Measurements from ENCODE around the gene CENPP.

The CENPP gene

DNA sequence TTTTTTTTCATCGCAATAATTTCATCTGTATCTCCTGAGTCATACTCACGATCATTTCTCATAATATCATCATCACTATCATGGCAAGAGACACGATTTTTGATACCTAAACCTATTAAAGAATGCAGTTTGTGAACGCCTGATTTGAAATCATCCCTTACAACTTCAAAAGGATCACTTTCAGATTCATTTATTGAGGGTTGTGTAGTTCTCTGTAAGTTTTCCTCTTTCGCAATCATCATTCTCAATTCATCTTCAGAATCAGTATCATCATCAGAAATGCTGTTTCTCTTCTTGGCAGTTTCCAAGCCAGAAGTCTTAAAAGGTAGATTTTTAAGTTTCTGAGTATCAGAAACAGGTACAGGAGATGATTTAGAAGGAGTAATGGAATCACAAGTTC is 10.3 kb upstream of the CENPP start:
- no peak for DNase-seq

DNA sequence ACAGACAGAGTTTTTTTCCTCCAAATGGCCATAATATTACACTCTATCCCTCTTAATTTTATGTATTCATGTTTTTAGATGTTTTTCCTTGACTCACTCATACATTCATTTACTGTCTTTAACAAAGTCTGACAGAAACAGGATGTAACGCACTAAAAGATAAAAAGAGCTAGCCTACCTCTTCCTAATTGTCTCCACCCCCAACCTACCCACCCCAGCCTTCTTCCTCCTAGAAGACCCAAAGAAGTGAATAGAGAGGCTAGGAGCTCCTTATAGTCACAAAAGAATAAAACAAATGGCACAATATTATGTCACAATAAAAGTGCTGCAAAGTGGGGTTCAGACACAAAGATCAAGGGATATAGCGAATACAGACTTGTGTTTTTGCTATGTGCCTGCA is 1.3 kb upstream of the CENPP start:
- DNase-seq, result no peak

DNA sequence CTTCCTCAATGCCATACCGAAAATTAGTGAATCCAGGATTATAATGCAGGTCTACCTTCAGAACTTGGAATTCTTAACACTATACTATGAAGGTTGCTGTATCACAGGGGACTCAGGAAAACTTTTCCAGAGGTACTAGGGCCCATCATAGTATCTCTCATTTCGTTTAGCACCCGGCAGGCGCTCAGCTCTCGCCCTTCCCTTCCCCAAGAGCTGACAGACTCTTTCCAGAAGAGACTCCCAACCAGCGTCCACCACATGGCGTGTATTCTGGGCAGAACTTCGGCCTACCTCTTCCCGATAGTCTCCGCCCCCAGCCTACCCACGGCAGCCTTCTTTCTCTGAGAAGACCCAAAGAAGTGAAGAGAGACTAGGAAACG is 874 bp upstream of the CENPP start:
- DNase-seq, result no peak

DNA sequence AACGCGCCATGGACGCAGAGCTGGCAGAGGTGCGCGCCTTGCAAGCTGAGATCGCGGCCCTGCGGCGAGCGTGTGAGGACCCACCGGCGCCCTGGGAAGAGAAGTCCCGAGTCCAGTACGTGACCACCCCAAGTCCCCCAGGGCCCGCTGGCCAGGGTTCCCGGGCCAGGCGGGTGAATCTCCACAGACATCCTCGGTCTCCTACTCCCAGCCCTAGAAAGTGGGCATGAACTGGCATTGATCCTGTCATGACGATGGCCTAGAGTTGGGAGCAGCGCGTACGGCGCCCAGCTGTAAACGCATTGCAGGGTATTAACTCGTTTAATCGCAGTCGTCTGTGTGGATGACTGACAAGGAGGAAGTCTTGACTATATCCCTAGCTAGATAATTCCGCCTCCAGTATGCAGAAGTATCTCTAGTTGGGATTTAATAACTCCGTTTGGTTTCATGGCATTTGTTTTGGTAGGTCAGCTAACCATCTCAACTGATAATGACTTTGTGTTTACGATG is 293 bp downstream of the CENPP start:
- no peak for DNase-seq

DNA sequence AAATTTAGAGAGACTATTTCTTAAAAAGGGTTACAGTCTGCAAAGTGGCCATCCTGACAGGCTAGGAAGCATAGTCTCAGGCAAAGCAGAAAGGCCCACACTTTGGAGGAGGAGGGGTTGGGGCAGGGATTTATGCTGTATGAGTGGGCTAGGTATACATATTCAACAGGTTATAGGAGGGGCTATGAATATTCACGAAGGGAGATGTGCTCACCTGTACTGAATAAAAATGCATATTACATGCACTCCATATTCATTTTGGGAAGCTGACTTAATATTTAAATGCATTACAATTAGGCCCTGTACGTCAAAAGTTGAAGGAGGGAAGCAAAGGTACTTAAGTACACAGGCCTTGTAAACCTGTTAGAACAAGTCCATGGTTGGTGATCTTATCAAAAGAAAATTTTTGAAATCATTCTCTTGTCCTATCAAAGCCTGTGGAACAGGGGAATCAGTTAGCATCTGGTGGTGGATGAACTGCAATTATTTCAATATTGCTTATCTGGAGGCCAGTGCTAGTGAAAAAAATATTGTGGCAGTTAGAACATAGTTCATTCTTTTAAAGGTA is 1.6 kb downstream of the CENPP start:
- DNase-seq, result no peak

DNA sequence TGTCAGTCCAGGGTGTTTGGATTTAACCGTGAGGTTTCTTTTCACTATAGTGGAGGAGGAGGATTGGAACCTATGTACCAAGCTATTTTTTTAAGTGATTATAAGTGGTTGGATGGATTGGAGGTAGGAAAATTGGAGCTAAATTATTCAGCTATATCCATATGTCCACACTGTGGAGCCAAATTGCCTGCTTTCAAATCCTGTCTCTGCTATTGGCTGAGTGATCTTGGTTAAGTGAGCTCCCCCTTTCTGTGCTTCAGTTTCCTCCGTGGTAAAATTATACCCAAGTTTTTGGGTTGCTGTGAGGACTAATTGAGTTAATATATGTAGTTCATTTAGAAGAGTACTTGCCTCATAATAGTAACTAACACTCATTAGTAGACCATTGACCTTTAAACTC is 2.5 kb downstream of the CENPP start:
- no peak for DNase-seq

DNA sequence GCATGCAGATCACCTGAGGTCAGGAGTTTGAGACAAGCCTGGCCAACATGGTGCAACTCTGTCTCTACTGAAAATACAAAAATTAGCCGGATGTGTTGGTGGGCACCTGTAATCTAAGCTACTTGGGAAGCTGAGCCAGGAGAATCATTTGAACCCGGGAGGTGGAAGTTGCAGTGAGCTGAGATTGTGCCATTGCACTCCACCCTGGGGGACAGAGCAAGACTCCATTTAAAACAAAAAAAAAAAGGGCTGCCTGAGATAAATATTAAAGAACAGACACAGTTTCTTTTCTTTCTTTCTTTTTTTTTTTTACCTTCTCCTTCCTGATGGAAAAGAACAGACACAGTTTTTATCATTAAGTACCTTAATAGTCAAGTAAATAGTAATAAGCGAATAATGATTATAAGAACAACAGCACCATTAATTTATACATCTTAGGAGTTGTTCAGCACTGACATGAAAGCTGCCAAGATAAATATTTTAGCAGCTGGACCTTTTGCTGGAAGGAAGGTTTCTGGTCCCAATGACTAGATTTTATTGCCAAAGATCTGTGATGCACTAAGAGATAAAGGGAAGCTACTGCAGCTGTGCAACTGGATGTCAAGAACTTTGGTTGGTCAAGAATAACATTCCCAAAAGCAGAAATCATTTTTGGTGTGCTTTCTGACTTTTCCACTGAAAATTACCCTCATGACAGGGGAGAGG is 7.0 kb downstream of the CENPP start:
- DNase-seq, result no peak

DNA sequence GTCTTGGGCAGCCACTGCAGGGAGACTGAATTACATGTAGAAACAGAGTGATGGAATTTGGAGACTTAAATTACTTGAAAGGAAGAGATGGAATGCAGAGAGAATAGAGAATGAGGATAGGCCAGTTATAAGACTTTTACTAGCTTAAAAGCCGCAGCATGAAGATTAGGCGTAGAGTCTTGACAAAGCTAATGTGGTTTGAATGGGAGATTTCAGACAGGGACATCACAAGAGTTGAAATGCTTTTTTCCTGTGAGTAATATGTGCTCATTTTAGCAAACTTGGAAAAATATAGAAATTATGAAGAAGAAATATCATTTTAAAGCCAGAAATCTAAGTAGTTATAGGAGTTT is 7.5 kb downstream of the CENPP start:
- DNase-seq, result no peak

DNA sequence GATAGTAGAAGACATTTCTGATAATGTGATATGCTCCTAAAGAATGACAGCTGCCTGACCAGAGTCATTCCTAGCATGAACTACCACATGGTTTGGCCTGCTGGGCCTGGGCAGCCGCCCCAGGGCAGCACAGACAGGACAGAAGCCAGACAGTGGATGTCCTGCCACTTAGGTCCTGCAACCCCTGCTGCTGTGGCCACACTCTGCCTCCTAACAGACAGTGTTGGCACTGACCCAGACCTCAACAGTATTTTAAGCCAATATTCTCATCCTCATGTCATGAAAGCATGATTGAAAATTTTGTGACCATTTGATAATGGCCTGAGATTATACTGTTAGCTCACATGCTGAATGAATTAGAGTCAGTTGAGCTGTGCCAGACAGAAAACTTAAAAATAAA is 15.8 kb downstream of the CENPP start:
- no peak for DNase-seq

DNA sequence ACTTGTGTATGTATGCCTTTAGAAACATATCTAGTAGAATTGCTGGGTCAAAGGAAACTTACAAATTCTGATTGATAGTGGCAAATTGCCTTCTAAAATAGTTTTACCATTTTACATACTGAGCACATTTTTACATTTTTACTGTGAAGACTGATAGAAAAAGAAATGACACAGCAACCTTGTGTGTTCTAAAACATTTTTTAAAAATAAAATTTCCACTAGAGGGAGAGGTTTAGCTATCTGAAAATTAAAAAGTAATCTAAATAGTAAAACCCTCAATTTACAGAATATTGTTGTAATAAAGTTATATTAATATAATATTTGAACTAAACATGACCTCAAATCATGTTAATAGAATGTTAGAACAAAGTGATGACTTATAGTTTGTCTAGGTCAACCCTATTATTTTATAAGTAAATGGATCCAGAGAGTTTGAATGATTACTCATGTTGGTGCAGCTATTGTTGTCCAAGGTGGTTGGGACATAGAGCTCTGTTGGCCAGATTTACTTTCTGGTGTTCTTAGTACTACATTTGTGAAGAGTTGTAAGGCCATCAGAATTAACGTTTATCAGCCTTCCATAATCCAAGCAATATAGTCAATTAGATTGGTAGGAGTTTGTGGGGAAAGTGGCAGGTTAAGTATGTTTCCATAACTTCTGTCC is 17.2 kb downstream of the CENPP start:
- DNase-seq, result no peak

DNA sequence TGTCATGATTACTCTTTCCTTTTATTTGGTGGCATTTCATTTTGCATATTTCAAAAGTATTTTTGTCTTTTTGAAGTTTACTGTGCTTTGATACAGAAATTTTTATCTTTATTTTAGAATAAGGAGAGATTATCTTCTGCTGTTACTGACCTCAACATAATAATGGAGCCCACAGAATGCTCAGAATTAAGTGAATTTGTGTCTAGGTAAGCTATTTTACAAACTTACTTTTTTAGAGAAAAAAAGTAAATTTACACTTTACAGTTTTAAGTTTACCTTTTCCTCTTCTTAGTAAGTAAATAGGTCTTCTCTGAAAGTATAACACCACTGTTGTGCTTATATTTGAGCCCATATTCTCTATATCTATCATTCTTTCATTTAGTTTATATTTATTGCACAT is 19.8 kb downstream of the CENPP start:
- no peak for DNase-seq

DNA sequence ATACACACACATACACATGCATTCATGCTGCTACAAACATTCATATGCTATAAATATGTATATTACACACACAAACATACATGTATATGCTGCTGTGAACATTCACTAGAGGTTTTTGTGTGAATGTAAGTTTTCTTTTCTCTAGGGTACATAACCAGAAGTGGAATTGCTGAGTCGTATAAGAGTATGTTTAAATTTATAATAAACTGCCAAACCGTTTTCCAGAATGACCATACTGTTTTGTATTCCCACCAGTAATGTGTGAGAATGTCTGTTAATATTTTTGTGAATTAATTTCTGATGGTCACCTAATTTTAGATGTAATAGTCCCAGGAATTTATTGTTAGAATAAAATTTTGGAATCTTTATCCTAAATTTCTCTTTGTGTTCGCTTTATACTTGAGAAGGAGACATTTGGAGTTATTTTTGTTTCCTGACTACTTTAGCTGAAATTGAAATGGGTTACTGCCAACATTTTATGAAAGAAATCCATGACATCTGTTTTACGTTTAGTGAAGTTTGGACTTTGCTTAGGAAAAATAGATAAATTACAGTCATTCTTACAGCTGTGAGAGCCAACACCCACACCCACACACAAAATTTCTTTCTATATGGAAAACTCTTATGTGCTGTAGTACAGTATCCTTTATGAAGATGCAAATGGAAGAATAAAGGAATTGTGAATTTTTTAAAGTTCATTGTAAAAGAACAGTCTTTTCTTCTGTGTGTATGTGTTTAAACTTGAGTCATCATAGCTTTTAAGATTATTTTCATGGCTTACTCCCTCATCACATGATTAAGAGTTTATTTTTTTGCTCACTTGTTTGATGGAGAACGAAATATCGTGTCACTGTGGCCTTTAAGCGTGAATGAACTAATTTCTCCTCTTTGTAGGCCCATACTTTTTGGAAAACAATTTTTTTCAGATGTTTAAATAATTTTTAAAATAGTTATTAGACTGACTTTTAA is 24.3 kb downstream of the CENPP start:
- DNase-seq, result no peak

DNA sequence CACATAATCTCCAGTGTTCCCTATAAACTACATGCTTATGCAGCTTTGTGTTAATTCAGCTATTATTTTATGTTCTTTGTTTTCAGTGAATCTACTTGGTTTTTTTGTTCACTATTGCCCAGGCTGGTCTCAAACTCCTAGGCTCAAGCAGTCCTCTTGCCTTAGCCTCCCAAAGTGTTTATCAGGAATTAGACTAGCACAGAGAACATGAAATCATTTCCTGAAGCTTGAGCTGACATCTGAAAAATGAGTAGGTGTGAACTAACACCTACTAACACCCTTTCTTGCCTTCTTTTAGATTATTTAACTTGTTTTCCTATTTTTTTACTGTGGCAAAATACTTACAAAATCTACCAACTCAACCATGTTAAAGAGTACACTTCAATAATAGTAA is 25.0 kb downstream of the CENPP start:
- no peak for DNase-seq

DNA sequence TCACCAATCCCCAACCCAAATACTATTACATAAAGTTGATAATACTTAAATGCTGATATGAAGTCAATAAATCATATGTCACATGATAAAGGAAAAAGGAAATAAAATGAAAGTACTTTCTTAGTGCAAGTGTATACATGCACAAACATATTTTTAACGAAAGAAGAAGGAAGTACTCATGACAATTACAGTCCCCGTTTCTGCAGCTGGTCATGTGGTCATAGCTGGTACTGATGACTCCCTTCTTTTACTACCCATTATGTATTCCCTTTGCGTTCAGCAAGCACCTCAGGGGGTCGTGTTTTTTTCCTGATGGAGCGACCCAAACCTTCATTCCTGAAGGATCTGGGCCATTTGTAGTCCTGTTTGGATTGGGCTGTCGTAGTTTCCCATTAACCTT is 27.3 kb downstream of the CENPP start:
- DNase-seq, result no peak

DNA sequence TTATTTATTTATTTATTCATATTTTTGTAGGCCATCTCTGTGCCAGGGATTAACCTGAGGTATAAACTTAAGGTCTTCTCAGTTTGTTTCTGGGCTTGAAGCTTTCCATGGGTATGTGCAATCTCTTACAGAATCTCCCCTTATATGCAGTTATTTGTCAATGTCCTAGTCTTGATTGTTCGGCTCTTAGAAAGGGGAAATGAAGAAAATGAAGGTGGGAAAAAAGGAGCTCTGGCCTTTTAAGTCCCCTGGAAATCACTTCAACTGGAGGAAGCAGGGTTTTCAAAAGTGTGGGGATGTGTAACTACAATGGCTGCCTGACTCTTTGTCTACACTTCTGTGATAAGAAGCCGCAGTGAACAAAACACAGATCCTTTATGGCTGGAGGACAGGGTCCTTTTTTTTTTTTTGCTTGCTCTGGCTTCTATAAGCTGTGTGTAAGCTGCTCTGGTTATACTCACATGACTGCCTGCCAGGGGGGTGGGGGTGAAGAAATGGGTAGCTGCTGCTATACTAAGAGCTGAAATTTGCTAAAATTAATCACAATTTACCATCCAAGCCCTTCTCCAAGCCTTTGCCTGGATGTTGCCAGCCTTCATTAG is 33.7 kb downstream of the CENPP start:
- no peak for DNase-seq

DNA sequence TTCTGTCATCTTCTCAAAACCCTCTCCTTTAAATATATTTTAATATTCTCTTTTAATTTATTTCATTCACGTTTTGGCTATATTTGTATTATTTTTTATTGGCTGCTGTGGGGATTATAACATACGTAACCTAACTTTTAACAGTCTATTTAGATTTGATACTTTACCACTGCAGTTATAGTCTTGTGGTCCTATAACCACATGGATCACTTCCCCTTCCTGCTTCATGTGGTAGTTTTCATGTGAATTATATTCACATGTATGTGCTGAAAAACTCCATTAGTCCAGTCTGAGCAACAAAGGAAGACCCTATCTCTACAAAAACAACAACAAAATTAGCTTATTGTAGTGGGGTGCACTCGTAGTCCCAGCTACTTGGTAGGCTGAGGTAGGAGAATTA is 34.3 kb downstream of the CENPP start:
- DNase-seq, result no peak

DNA sequence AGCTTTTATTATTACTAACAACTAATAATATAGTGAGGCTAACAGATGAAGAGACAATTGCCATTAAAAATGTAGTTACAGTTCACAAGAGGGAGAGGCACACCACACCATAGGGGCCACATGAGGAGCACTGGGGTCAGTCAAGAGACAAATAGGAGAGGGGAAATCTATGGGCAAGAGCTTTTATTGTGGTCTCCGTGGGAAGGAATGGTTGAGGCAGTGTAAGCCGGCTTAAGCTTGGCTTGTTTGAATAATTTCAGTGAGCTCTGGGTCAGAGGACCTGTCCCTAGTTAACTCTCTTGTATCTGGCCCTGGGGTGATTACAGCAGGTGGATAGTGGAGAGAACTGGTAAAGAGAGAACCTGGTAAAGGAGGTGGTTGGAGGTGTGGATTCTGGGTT is 43.3 kb downstream of the CENPP start:
- DNase-seq, result no peak

DNA sequence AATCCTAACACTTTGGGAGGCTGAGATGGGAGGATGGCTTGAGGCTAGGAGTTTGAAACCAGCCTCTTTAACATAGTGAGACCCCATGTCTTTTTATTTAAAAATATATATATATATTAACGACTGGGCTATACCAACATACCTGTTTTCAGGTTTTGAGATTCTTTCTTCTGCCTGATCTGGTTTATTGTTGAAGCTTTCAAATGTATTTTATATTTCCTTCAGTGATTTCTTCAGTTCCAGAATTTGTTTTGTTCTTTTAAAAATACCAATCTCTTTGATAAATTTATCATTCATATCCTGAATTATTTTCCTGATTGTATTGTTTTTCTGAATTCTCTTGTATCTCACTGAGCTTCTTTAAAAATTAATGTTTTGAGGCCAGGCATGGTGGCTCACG is 47.4 kb downstream of the CENPP start:
- no peak for DNase-seq

DNA sequence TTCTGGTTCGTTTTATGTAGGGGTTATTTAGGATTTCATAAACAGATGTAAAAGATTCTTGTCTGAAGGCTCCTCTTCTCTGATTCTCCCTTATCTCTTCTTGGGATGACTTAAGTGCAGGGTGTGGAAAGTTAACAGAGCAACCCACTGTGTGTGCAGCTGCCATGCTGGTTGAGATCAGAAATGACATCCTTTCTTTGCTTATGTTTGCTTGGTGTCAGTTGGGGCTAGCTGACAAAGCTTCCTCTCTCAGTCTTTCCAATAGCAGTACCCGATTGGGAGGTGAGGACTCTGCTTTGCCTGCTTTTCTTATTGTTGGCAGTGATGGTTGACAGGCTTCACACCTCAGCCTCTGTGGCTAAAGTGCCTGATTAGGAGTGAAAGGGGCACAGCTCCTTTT is 52.1 kb downstream of the CENPP start:
- DNase-seq, result no peak

DNA sequence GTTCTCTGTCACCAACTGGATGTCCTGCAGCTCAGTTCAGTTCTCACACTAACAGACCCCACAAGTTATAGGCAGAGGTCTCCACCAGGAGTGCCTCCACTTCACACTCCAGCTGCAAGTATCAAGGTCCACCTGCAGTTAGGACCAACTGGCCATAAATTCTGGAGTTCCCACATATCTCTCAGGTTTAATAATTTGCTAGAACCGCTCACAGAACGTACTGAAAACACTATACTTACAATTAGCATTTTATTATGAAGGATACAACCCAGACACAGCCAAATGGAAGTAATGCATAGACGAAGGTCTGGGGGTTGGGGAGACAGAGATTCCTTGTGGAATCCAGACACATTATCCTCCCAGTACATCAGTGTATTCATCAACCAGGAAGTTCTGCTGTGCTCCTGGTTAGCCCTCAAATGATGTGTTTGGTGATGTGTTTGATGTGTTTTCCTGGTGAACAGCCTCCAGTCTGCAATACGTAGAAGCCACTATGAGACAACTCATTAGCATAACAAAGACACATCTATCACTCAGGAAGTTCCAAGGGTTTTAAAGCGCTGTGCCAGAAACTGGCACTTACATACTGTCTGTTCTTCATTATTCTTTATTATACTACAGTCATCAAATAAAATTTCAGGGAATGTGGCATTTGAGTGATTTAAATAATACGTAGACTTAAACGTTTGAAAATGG is 53.3 kb downstream of the CENPP start:
- no peak for DNase-seq

DNA sequence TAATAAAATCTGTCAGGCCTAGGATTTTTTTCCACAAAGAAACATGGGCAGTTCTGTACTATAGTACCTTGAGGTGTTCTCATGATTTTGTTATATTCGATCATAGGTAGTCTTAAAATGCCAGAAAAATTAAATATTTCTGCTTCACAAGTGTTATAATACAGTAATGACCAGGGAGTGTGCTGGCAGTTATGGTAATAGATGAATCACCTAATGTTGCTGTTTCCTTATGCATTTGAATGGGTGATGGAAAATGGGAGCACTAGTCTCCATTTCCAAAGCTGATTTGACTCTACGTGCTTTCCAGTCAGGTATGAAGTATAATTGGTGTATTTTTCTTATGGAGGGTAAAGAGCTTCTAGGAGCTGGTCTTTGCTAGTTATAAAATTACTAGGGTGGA is 54.9 kb downstream of the CENPP start:
- DNase-seq, result no peak

DNA sequence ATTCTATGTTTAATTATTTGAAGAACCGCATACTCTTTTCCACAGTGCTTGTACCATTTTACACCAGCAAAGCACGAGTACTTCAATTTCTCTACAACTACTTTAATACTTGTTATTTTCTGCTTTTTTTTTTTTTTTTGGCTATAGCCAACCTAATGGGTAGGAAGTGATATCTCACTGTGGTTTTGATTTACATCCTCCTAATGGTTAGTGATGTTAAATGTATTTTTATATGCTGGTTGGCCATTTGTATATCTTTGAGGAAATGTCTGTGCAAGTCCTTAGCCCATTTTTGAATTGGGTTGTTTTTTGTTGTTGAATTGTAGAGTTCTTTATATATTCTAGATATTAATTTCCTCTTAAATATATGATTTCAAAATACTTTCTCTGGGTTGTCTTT is 56.0 kb downstream of the CENPP start:
- DNase-seq, result no peak
